Left renal pelvis (tissue), 4 donors: ENCODE results near the gene OR8J1. TPM values are rescaled to one million over a fixed set of nuclear protein-coding genes. Genes with fewer than 3 reads are reported as not detected.
"Not testable (repeated sequence)": the region's sequence is repeated elsewhere in the genome, so short reads cannot be mapped to it uniquely, and the experiment has no call there.

Experiments used
- DNase-seq, 4 donors: peaks; one replicate each; pipeline ENCODE4 v3.0.0-alpha.2; 2013; ENCODE audit warnings: low read depth in 4 of 4, low spot score in 3 of 4
- polyA plus RNA-seq, 4 donors: library from polyadenylated mRNA; unstranded; fragments of 120-200 nt; gene quantifications; one replicate each; pipeline ENCODE4 v1.2.1, GENCODE V29; 2013; ENCODE audit not compliant: insufficient read length in 4 of 4

The OR8J1 gene
- not detected for polyA plus RNA-seq

GRCh38 chr11:56353991-56354390 is at the start of gene OR8J1:
Gene OR8J1, plus strand, starts transcription at chr11:56354291. Its CDS starts 5,956 bp downstream, at chr11:56360247.
- DNase-seq = no peak

GRCh38 chr11:56307836-56308235 is 46.3 kb upstream of the OR8J1 start:
- no peak for DNase-seq

- DNase-seq = no peak
Observed at GRCh38 chr11:56314844-56315243, 39.2 kb upstream of the OR8J1 start, which contains the start of gene OR8K3. Gene OR8K3, plus strand, starts transcription at chr11:56315144. Its CDS starts 3,163 bp downstream, at chr11:56318307.

- DNase-seq = no peak
Observed at GRCh38 chr11:56331861-56332491, 22.1 kb upstream of the OR8J1 start.

GRCh38 chr11:56333156-56333555 is 20.9 kb upstream of the OR8J1 start:
- DNase-seq = no peak

- DNase-seq = no peak
Observed at GRCh38 chr11:56340289-56340688, 13.8 kb upstream of the OR8J1 start.

GRCh38 chr11:56345739-56346138 is 8.4 kb upstream of the OR8J1 start, which contains the start of gene OR8K1:
Gene OR8K1, plus strand, starts transcription at chr11:56346039. Its CDS starts 0 bp downstream, at chr11:56346039.
- DNase-seq = no peak

- no peak for DNase-seq
Observed at GRCh38 chr11:56375324-56375723, 21.2 kb downstream of the OR8J1 start, which contains the start of gene OR8U1. Gene OR8U1, plus strand, starts transcription at chr11:56375624. Its CDS starts 0 bp downstream, at chr11:56375624.

GRCh38 chr11:56380120-56380519 is 26.0 kb downstream of the OR8J1 start:
- DNase-seq = no peak

GRCh38 chr11:56394381-56394780 is 40.3 kb downstream of the OR8J1 start:
- no peak for DNase-seq

- DNase-seq = no peak
Observed at GRCh38 chr11:56396047-56396446, 42.0 kb downstream of the OR8J1 start.

GRCh38 chr11:56401858-56402461 is 47.9 kb downstream of the OR8J1 start:
- DNase-seq = not testable (repeated sequence)

GRCh38 chr11:56404393-56404792 is 50.3 kb downstream of the OR8J1 start:
- no peak for DNase-seq

- DNase-seq = no peak
Observed at GRCh38 chr11:56410801-56411200, 56.7 kb downstream of the OR8J1 start.

Other genes with a start within 250 kb of the OR8J1 start
- gene OR8H3, start 231.9 kb upstream of the OR8J1 start, polyA plus RNA-seq = not detected
- not detected for gene OR8J3, start 214.1 kb upstream of the OR8J1 start, polyA plus RNA-seq
- not detected for gene OR8K5, start 194.0 kb upstream of the OR8J1 start, polyA plus RNA-seq
- not detected for gene OR5J2, start 177.7 kb upstream of the OR8J1 start, polyA plus RNA-seq
- not detected for gene OR5T2, start 120.0 kb upstream of the OR8J1 start, polyA plus RNA-seq
- gene OR5T3, start 102.0 kb upstream of the OR8J1 start, polyA plus RNA-seq = not detected
- not detected for gene OR5T1, start 80.1 kb upstream of the OR8J1 start, polyA plus RNA-seq
- gene OR8H1, start 62.0 kb upstream of the OR8J1 start, polyA plus RNA-seq = not detected
- gene OR8K3, start 39.1 kb upstream of the OR8J1 start, polyA plus RNA-seq = not detected
- not detected for gene OR8K1, start 8.3 kb upstream of the OR8J1 start, polyA plus RNA-seq
- not detected for gene OR8U1, start 21.3 kb downstream of the OR8J1 start, polyA plus RNA-seq
- gene OR5AL1, start 58.4 kb downstream of the OR8J1 start, polyA plus RNA-seq = not detected
- gene OR5M3, start 119.1 kb downstream of the OR8J1 start, polyA plus RNA-seq = not detected
- gene OR5M8, start 137.1 kb downstream of the OR8J1 start, polyA plus RNA-seq = not detected
- gene OR5M11, start 189.0 kb downstream of the OR8J1 start, polyA plus RNA-seq = not detected
- gene OR5M10, start 223.4 kb downstream of the OR8J1 start, polyA plus RNA-seq = not detected